ENCODE results near the gene SCD5. TPM values are rescaled to one million over a fixed set of nuclear protein-coding genes. Genes with fewer than 3 reads are reported as not detected.

SCD5 gene
- total RNA-seq, 1 donor from 2014 or later, result 17.9 TPM

GRCh38 chr4:82592639-82593038, 206.0 kb downstream of the SCD5 start:
- Histone ChIP-seq H3K27me3 (ENCODE audit: control insufficient read depth, insufficient read depth, low read length) (no peaks in the 10 kb centered on the region), H3K4me3 (ENCODE audit: low read depth, low read length) (no peak overlapping the region), H3K36me3 (ENCODE audit: control insufficient read depth, insufficient read depth, low read length) (no peaks in the 10 kb centered on the region)
- no peak for DNase-seq (ENCODE audit: low read depth)
- no peak for TF ChIP-seq CTCF (IDR thresholded peaks at IDR 0.05; ENCODE audit: insufficient read depth, low read length, poor library complexity, severe bottlenecking)

DNA sequence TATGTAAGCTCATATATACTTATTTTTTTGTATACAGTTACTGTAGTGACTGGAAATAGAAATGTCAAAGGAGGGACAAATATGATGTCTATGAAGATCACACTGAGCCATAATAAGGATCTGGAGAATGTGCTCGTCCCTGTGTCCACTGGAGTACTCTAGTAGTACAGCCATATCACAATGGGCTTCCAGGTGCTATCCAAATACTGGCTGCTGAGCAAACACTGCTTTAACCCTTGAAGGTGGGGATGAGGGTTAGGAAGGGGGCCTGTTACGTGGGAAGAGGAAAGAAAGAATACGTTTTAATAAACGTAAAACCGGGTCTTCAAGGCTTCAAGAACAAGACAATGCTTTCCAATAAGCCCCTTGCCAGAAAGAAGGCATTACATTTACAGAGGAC, 207.0 kb downstream of the SCD5 start:
- TF ChIP-seq CTCF (IDR thresholded peaks at IDR 0.05; ENCODE audit: insufficient read depth, low read length, poor library complexity, severe bottlenecking), result no peak
- H3K36me3 ChIP-seq (ENCODE audit: control insufficient read depth, insufficient read depth, low read length), result no peaks in the 10 kb centered on the region
- H3K27me3 ChIP-seq (ENCODE audit: control insufficient read depth, insufficient read depth, low read length), result no peaks in the 10 kb centered on the region
- H3K4me3 ChIP-seq (ENCODE audit: low read depth, low read length), result no peak overlapping the region
- no peak for DNase-seq (ENCODE audit: low read depth)

- no peaks in the 10 kb centered on the region for H3K36me3 ChIP-seq (ENCODE audit: control insufficient read depth, insufficient read depth, low read length)
- no peak for TF ChIP-seq CTCF (IDR thresholded peaks at IDR 0.05; ENCODE audit: insufficient read depth, low read length, poor library complexity, severe bottlenecking)
- H3K27me3 ChIP-seq (ENCODE audit: control insufficient read depth, insufficient read depth, low read length), result no peaks in the 10 kb centered on the region
- no peak overlapping the region for H3K4me3 ChIP-seq (ENCODE audit: low read depth, low read length)
- DNase-seq (ENCODE audit: low read depth), result no peak
These were observed 208.8 kb downstream of the SCD5 start for GRCh38 chr4:82589756-82590155.

GRCh38 chr4:82588771-82589270, 209.8 kb downstream of the SCD5 start:
- Histone ChIP-seq H3K27me3 (ENCODE audit: control insufficient read depth, insufficient read depth, low read length) (no peaks in the 10 kb centered on the region), H3K36me3 (ENCODE audit: control insufficient read depth, insufficient read depth, low read length) (no peaks in the 10 kb centered on the region), H3K4me3 (ENCODE audit: low read depth, low read length) (no peak overlapping the region)
- no peak for DNase-seq (ENCODE audit: low read depth)
- no peak for TF ChIP-seq CTCF (IDR thresholded peaks at IDR 0.05; ENCODE audit: insufficient read depth, low read length, poor library complexity, severe bottlenecking)

DNA sequence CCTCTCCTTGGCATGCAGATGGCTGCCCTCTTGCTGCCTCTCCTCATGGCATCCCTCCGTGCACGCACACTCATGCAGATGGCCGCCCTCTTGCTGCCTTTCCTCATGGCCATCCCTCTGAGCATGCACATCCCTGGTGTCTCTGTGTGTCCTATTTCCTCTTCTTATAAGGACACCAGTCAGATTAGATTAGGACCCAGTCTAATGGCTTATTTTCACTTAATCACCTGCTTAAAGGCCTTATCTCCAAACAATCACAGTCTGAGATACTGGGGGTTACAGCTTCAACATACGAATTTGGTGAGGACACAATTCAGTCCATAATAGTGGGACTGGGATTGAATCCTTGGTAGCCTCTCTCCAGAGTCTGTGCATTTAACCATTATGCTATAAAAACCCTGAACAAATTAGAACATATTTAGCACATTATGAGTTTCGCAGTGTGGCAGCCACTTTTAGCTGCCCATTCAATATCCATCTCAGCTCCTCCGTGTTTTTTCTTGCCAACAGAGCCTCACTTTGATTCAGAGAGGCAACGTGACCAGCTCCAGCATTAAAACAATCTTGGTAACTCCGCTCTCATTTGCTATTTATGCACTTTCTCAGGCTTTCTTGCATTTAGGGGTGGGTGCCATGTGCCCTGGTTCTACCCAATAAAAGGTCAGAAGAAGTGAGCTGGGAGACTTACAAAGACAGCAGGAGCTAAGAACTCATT, 210.6 kb downstream of the SCD5 start:
- no peak for TF ChIP-seq CTCF (IDR thresholded peaks at IDR 0.05; ENCODE audit: insufficient read depth, low read length, poor library complexity, severe bottlenecking)
- no peak for DNase-seq (ENCODE audit: low read depth)
- Histone ChIP-seq H3K36me3 (ENCODE audit: control insufficient read depth, insufficient read depth, low read length) (no peaks in the 10 kb centered on the region), H3K4me3 (ENCODE audit: low read depth, low read length) (no peak overlapping the region), H3K27me3 (ENCODE audit: control insufficient read depth, insufficient read depth, low read length) (no peaks in the 10 kb centered on the region)

Measured in kidney epithelial cell (primary cell).